Left cardiac atrium (tissue), 4 donors: ENCODE measurements around the gene PKLR. TPM values are rescaled to one million over a fixed set of nuclear protein-coding genes. Genes with fewer than 3 reads are reported as not detected.
A peak's percentile ranks its signal among the peaks of the same experiment; 100 is the strongest.

ENCODE experiments used
- ATAC-seq, 2 donors: fragments of 200-7000 bp; cut with Tn5 transposase; one replicate each; pipeline ENCODE4 v1.9.1; 2020; ENCODE audit warnings: mild to moderate bottlenecking in 2 of 2, moderate library complexity in 2 of 2
- DNase-seq: peaks from one replicate; pipeline ENCODE4 v3.0.0-alpha.2; 2020
- intact Hi-C, 2 donors: fragments of 100-400 bp; cut with DNase I; formaldehyde crosslinking; loops; one replicate each; pipeline versions ENCODE4 v1.14.1 to v1.15.1; 2022 to 2023
- total RNA-seq, 2 donors: library from RNA; stranded (reverse); fragmentation: NEBNext Ultra II Directional; extraction: Animal tissue kit (Norgen Biotek cat#: 25700); gene quantifications; one replicate each; pipeline ENCODE4 v1.2.1, GENCODE V29; 2021
- donor health status: DM: no; HTN: yes; CAD: no.
- donor health status: DM: no; HTN: yes; CAD: no; lungs with severe emphysema.
- donor health status: DM: yes; HTN: yes; CAD: no.
- donor health status: Dilated cardiomyopathy.

The PKLR gene
- total RNA-seq, 2 donors from 2014 or later: not detected

GRCh38 chr1:155320661-155321617 lies 19.7 kb upstream of the PKLR start, which contains the start of gene RUSC1:
Gene RUSC1 (plus strand): TSS chr1:155320894. CDS start chr1:155321774, 880 bp downstream.
- intact Hi-C loops: loop anchor here in 1 of 2 donors (5.0 kb wide), 2 partner anchors 44 to 69 kb away; partner anchors contain the start of gene HCN3
- peak; percentile 24 to 31 for ATAC-seq
- DNase-seq: peak; percentile 88

- ATAC-seq (no peak), DNase-seq (no peak)
- intact Hi-C loops: loop anchor here in 1 of 2 donors (5.0 kb wide), 2 partner anchors 43 to 68 kb away; partner anchors contain the start of gene HCN3
These were observed 19.0 kb upstream of the PKLR start for GRCh38 chr1:155320252-155320651.

GRCh38 chr1:155319536-155319935 lies 18.3 kb upstream of the PKLR start:
- no peak for DNase-seq

GRCh38 chr1:155318082-155318481 lies 16.8 kb upstream of the PKLR start:
- intact Hi-C loops: no loop called here
- DNase-seq: no peak
- no peak for ATAC-seq

More at GRCh38 chr1:155319536-155319935, 18.3 kb upstream of the PKLR start:
- no peak for ATAC-seq
- intact Hi-C loops: no loop called here

GRCh38 chr1:155316922-155317321 lies 15.7 kb upstream of the PKLR start:
- intact Hi-C loops: no loop called here
- DNase-seq (no peak), ATAC-seq (no peak)

- no peak for DNase-seq
- intact Hi-C loops: no loop called here
- ATAC-seq: no peak
These were observed 12.0 kb upstream of the PKLR start for GRCh38 chr1:155313261-155313660.

- ATAC-seq (peak in 1 of 2 donors; percentile 11), DNase-seq (peak; percentile 59)
- intact Hi-C loops: loop anchor here in 1 of 2 donors (2.0 kb wide), 1 partner anchor 37 kb away; the partner anchor contains the start of gene CLK2
These were observed 8.3 kb upstream of the PKLR start for GRCh38 chr1:155309423-155310021.

- DNase-seq: peak; percentile 99
- intact Hi-C loops: loop anchor here in 1 of 2 donors (2.0 kb wide), 1 partner anchor 36 kb away; the partner anchor contains the start of gene CLK2
- ATAC-seq: peak; percentile 99
These were observed 7.5 kb upstream of the PKLR start, which contains the start of gene FDPS for GRCh38 chr1:155308493-155309422. Gene FDPS (plus strand): TSS chr1:155308866. CDS start chr1:155309790, 924 bp downstream.

- intact Hi-C loops: no loop called here
- DNase-seq: no peak
- ATAC-seq: no peak
These were observed 6.1 kb upstream of the PKLR start for GRCh38 chr1:155307247-155307740.

- ATAC-seq (no peak), DNase-seq (no peak)
- intact Hi-C loops: no loop called here
These were observed 4.7 kb upstream of the PKLR start for GRCh38 chr1:155305881-155306391.

- no peak for ATAC-seq
- intact Hi-C loops: no loop called here
- DNase-seq: no peak
These were observed 3.4 kb upstream of the PKLR start for GRCh38 chr1:155304558-155305063.

- intact Hi-C loops: no loop called here
- no peak for DNase-seq
- ATAC-seq: no peak
These were observed 497 bp downstream of the PKLR start for GRCh38 chr1:155300553-155301329.

- DNase-seq (no peak), ATAC-seq (no peak)
- intact Hi-C loops: no loop called here
These were observed 1.2 kb downstream of the PKLR start for GRCh38 chr1:155300024-155300423.

- DNase-seq (no peak), ATAC-seq (no peak)
- intact Hi-C loops: no loop called here
These were observed 3.9 kb downstream of the PKLR start for GRCh38 chr1:155297384-155297783.

- intact Hi-C loops: no loop called here
- DNase-seq: no peak
- no peak for ATAC-seq
These were observed 4.6 kb downstream of the PKLR start for GRCh38 chr1:155296661-155297060.

- intact Hi-C loops: no loop called here
- no peak for ATAC-seq
- no peak for DNase-seq
These were observed 5.3 kb downstream of the PKLR start for GRCh38 chr1:155295942-155296267.

GRCh38 chr1:155295183-155295941 lies 5.9 kb downstream of the PKLR start:
- intact Hi-C loops: no loop called here
- DNase-seq (no peak), ATAC-seq (peak in 1 of 2 donors; percentile 61)
